NCI-H82 treated with DMSO at 0.1 percent for 48 hours (cell line): ENCODE results near the gene OR1F1.
"Not testable (repeated sequence)": the region's sequence is repeated elsewhere in the genome, so short reads cannot be mapped to it uniquely, and the experiment has no call there.

ENCODE experiments used
- DNase-seq: peaks from one replicate; lab custom pipeline; 2025; ENCODE audit not compliant: unreplicated experiment; lab: John Stamatoyannopoulos, UW

The OR1F1 gene

GRCh38 chr16:3150346-3151218 is 37.4 kb upstream of the OR1F1 start:
- DNase-seq = peak; percentile 85

- no peak for DNase-seq
Measured at GRCh38 chr16:3152027-3152276, 36.1 kb upstream of the OR1F1 start.

- DNase-seq = peak; percentile 88
Measured at GRCh38 chr16:3152277-3152990, 35.6 kb upstream of the OR1F1 start.

GRCh38 chr16:3152991-3153368 is 35.0 kb upstream of the OR1F1 start:
- DNase-seq = no peak

GRCh38 chr16:3155181-3155580 is 32.8 kb upstream of the OR1F1 start:
- DNase-seq = no peak

- no peak for DNase-seq
Measured at GRCh38 chr16:3155972-3156371, 32.0 kb upstream of the OR1F1 start.

GRCh38 chr16:3157229-3158025 is 30.6 kb upstream of the OR1F1 start:
- DNase-seq = peak; percentile 74

GRCh38 chr16:3158026-3158509 is 29.9 kb upstream of the OR1F1 start:
- no peak for DNase-seq

- peak; percentile 74 for DNase-seq
Measured at GRCh38 chr16:3158510-3159314, 29.3 kb upstream of the OR1F1 start.

- DNase-seq = no peak
Measured at GRCh38 chr16:3161235-3162018, 26.6 kb upstream of the OR1F1 start.

GRCh38 chr16:3164121-3164991 is 23.6 kb upstream of the OR1F1 start:
- DNase-seq = no peak

GRCh38 chr16:3165111-3165822 is 22.7 kb upstream of the OR1F1 start:
- no peak for DNase-seq

GRCh38 chr16:3166505-3166886 is 21.5 kb upstream of the OR1F1 start:
- no peak for DNase-seq

- DNase-seq = not testable (repeated sequence)
Measured at GRCh38 chr16:3168729-3169128, 19.3 kb upstream of the OR1F1 start.

GRCh38 chr16:3170440-3171180 is 17.4 kb upstream of the OR1F1 start:
- DNase-seq = no peak

- DNase-seq = no peak
Measured at GRCh38 chr16:3171181-3171854, 16.7 kb upstream of the OR1F1 start.

- DNase-seq = peak; percentile 35
Measured at GRCh38 chr16:3171855-3172593, 16.0 kb upstream of the OR1F1 start.
